ENCODE measurements around the gene C12orf60.
"Not testable (repeated sequence)": the region's sequence is repeated elsewhere in the genome, so short reads cannot be mapped to it uniquely, and the experiment has no call there.

DNA sequence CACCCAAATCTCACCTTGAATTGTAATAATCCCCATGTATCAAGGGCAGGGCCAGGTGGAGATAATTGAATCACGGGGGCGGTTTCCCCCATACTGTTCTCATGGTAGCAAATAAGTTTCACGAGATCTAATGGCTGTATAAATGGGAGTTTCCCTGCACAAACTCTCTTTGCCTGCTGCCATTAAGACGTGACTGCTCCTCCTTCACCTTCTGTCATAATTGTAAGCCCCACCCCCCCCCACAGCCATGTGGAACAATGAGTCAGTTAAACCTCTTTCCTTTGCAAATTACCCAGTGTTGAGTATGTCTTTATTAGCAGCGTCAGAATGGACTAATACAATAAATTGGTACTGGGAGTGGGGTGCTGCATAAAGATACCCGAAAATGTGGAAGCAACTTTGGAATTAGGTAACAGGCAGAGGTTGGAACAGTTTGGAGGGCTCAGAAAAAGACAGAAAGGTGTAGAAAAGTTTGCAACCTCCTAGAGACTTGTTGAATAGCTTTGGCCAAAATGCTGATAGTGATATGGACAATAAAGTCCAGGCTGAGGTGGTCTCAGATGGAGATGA lies 43.7 kb upstream of the C12orf60 start:
- TF ChIP-seq, protein P1, sequence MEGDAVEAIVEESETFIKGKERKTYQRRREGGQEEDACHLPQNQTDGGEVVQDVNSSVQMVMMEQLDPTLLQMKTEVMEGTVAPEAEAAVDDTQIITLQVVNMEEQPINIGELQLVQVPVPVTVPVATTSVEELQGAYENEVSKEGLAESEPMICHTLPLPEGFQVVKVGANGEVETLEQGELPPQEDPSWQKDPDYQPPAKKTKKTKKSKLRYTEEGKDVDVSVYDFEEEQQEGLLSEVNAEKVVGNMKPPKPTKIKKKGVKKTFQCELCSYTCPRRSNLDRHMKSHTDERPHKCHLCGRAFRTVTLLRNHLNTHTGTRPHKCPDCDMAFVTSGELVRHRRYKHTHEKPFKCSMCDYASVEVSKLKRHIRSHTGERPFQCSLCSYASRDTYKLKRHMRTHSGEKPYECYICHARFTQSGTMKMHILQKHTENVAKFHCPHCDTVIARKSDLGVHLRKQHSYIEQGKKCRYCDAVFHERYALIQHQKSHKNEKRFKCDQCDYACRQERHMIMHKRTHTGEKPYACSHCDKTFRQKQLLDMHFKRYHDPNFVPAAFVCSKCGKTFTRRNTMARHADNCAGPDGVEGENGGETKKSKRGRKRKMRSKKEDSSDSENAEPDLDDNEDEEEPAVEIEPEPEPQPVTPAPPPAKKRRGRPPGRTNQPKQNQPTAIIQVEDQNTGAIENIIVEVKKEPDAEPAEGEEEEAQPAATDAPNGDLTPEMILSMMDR (IDR thresholded peaks at IDR 0.05) = not testable (repeated sequence)
- TF ChIP-seq, protein P2, sequence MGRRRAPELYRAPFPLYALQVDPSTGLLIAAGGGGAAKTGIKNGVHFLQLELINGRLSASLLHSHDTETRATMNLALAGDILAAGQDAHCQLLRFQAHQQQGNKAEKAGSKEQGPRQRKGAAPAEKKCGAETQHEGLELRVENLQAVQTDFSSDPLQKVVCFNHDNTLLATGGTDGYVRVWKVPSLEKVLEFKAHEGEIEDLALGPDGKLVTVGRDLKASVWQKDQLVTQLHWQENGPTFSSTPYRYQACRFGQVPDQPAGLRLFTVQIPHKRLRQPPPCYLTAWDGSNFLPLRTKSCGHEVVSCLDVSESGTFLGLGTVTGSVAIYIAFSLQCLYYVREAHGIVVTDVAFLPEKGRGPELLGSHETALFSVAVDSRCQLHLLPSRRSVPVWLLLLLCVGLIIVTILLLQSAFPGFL (CRISPR knock-in tag; IDR thresholded peaks at IDR 0.05; ENCODE audit: borderline replicate concordance) = not testable (repeated sequence)
- TF ChIP-seq, protein P3, sequence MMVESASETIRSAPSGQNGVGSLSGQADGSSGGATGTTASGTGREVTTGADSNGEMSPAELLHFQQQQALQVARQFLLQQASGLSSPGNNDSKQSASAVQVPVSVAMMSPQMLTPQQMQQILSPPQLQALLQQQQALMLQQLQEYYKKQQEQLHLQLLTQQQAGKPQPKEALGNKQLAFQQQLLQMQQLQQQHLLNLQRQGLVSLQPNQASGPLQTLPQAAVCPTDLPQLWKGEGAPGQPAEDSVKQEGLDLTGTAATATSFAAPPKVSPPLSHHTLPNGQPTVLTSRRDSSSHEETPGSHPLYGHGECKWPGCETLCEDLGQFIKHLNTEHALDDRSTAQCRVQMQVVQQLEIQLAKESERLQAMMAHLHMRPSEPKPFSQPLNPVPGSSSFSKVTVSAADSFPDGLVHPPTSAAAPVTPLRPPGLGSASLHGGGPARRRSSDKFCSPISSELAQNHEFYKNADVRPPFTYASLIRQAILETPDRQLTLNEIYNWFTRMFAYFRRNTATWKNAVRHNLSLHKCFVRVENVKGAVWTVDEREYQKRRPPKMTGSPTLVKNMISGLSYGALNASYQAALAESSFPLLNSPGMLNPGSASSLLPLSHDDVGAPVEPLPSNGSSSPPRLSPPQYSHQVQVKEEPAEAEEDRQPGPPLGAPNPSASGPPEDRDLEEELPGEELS (CRISPR knock-in tag; IDR thresholded peaks at IDR 0.05) = not testable (repeated sequence)
- TF ChIP-seq GRHL2 (CRISPR knock-in tag; IDR thresholded peaks at IDR 0.05; ENCODE audit: insufficient replicate concordance, severe bottlenecking); RORB (CRISPR knock-in tag; IDR thresholded peaks at IDR 0.05): not testable (repeated sequence)
